Transverse colon (tissue), 4 donors: Measurements from ENCODE around the gene STK32B. TPM values are rescaled to one million over a fixed set of nuclear protein-coding genes. Genes with fewer than 3 reads are reported as not detected.

Experiments
- DNase-seq: peaks from one replicate; pipeline ENCODE4 v3.0.0-alpha.2; 2019
- H3K27ac ChIP-seq, 4 donors: fragments of 200-600 bp; sonication (generic); 2 replicates each; pipeline ENCODE4 v1.5.1; 2016 to 2018; ENCODE audit warnings: inconsistent platforms in 4 of 4
- H3K27me3 ChIP-seq: fragments of 200-600 bp; sonication (generic); 2 replicates; pipeline ENCODE4 v1.5.1; 2017; ENCODE audit warnings: inconsistent platforms
- H3K36me3 ChIP-seq, 4 donors: fragments of 200-600 bp; sonication (generic); 2 replicates each; pipeline ENCODE4 v1.5.1; 2017 to 2019; ENCODE audit warnings: inconsistent platforms in 4 of 4
- H3K4me1 ChIP-seq, 4 donors: fragments of 200-600 bp; sonication (generic); 2 replicates each; pipeline ENCODE4 v1.5.1; 2017 to 2020; ENCODE audit warnings: inconsistent platforms in 4 of 4
- H3K4me3 ChIP-seq, 4 donors: fragments of 200-600 bp; sonication (generic); 1 replicate in 1 of 4; 2 replicates in 3 of 4; pipeline versions ENCODE4 v1.5.1 to v1.6.1; 2017 to 2019; ENCODE audit warnings: inconsistent platforms in 4 of 4
- H3K9me3 ChIP-seq, 2 donors: fragments of 200-600 bp; sonication (generic); 2 replicates each; pipeline ENCODE4 v1.5.1; 2017 to 2019; ENCODE audit warnings: inconsistent platforms in 2 of 2
- CTCF ChIP-seq, 5 experiments: fragments of 200-600 bp in 3 of 5; fragments of 450-650 bp in 2 of 5; sonication (generic) in 3 of 5; IDR thresholded peaks; 1 replicate in 2 of 5; 2 replicates in 3 of 5; pipeline ENCODE4 v1.5.1; 2016 to 2017; ENCODE audit warnings: antibody characterized with exemption in 5 of 5, inconsistent platforms in 3 of 5, mild to moderate bottlenecking in 2 of 5, moderate library complexity in 1 of 5
- EP300 ChIP-seq: sonication (generic); formaldehyde crosslinking; IDR thresholded peaks from one replicate; pipeline ENCODE4 v1.6.1; 2017; ENCODE audit warnings: antibody characterized with exemption, low read depth
- POLR2A ChIP-seq: fragments of 450-650 bp; IDR thresholded peaks from one replicate; pipeline ENCODE4 v1.6.1; 2016; ENCODE audit warnings: antibody characterized with exemption, mild to moderate bottlenecking, moderate library complexity
- POLR2AphosphoS5 ChIP-seq, 3 donors: sonication (generic); formaldehyde crosslinking; IDR thresholded peaks; one replicate each; pipeline ENCODE4 v1.6.1; 2016; ENCODE audit warnings: antibody characterized with exemption in 3 of 3
- WGBS, 2 donors: methylation state at CpG; one replicate each; pipeline ENCODE4 v1.1.5; 2018; ENCODE audit warnings: low coverage in 1 of 2; 5-methylcytosine and 5-hydroxymethylcytosine counted together
- in situ Hi-C, 4 donors: fragments of 200-750 bp; cut with MboI; loops; one replicate each; pipeline versions ENCODE4 v1.15.0 to v1.15.1; 2017; ENCODE audit warnings: low sequenced_read_pairs in 3 of 4, low pct_ligation_motif_present in 1 of 4, low pct_unique_long_range_greater_than_20kb in 1 of 4
- intact Hi-C: fragments of 100-400 bp; cut with DNase I; formaldehyde crosslinking; loops from one replicate; pipeline ENCODE4 v1.15.1; 2023; ENCODE audit warnings: low total_unique reads
- total RNA-seq, 4 donors: library from RNA; depleted of rRNA; stranded (reverse); fragments of >200 nt; gene quantifications; one replicate each; pipeline ENCODE4 v1.1.0, GENCODE V29; 2016

STK32B gene
- total RNA-seq, 4 donors from 2014 or later, result 0.37 to 1.1 (median 0.64) TPM

- H3K36me3 ChIP-seq, result no peaks in the 10 kb centered on the region
- H3K4me3 ChIP-seq, result no peak overlapping the region
- H3K9me3 ChIP-seq, result no peaks in the 10 kb centered on the region
- DNase-seq, result no peak
- in situ Hi-C loops (no loop called here), intact Hi-C loops (no loop called here)
- WGBS, 2 donors, result 80 to 100% methylated on average over 2 to 4 of the region's 4 CpGs
- no peaks in the 10 kb centered on the region for H3K27me3 ChIP-seq
- TF ChIP-seq POLR2A (no peak), POLR2AphosphoS5 (IDR thresholded peaks at IDR 0.05) (no peak), EP300 (no peak), CTCF (IDR thresholded peaks at IDR 0.05) (no peak)
- no peak overlapping the region for H3K27ac ChIP-seq
- H3K4me1 ChIP-seq, result no peaks in the 10 kb centered on the region
These were observed 400.0 kb downstream of the STK32B start for GRCh38 chr4:5451243-5451642.

GRCh38 chr4:5452156-5452555 is 400.9 kb downstream of the STK32B start:
- intact Hi-C loops (no loop called here), in situ Hi-C loops (no loop called here)
- DNase-seq, result no peak
- TF ChIP-seq POLR2A (no peak), CTCF (IDR thresholded peaks at IDR 0.05) (no peak)
- Histone ChIP-seq H3K27ac (no peak overlapping the region), H3K4me1 (no peaks in the 10 kb centered on the region), H3K27me3 (no peaks in the 10 kb centered on the region), H3K4me3 (no peak overlapping the region), H3K9me3 (no peaks in the 10 kb centered on the region), H3K36me3 (no peaks in the 10 kb centered on the region)
- 79 to 86% methylated on average over 1 to 7 of the region's 7 CpGs for WGBS, 2 donors

DNA sequence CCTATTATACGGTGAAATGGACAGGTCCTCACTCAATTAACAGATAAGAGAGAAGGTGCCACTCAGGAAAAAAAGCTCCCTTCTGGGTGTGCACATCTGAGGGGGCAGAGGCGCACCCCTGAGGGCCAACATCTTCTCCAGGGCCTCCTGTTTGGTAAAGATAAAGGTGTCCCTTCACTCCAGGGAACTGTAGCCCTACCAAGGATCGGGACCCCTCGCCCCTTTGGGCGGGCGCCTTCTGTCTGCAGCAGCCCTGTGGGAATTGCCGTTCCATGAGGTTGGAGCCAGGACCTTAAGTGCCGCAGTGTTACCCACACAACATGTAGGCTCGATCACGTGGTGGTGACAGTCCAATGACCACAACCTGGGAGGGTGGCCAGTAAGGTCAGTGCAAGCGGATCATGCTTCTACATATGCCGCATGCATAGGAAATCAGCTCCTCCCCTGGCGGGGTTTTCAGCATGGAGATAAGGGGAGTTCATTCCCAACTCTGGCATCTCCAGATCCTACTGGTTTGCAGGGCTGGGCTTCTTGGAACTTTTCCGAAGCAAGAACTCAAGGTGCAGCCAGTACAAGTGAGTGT is 403.8 kb downstream of the STK32B start:
- intact Hi-C loops (no loop called here), in situ Hi-C loops (no loop called here)
- Histone ChIP-seq H3K4me1 (no peaks in the 10 kb centered on the region), H3K27me3 (no peaks in the 10 kb centered on the region), H3K9me3 (no peaks in the 10 kb centered on the region), H3K36me3 (no peaks in the 10 kb centered on the region), H3K27ac (no peak overlapping the region), H3K4me3 (no peak overlapping the region)
- TF ChIP-seq POLR2AphosphoS5 (IDR thresholded peaks at IDR 0.05) (no peak), EP300 (no peak), CTCF (IDR thresholded peaks at IDR 0.05) (no peak), POLR2A (no peak)
- 88 to 100% methylated on average over 1 to 14 of the region's 14 CpGs for WGBS, 2 donors
- no peak for DNase-seq

DNA sequence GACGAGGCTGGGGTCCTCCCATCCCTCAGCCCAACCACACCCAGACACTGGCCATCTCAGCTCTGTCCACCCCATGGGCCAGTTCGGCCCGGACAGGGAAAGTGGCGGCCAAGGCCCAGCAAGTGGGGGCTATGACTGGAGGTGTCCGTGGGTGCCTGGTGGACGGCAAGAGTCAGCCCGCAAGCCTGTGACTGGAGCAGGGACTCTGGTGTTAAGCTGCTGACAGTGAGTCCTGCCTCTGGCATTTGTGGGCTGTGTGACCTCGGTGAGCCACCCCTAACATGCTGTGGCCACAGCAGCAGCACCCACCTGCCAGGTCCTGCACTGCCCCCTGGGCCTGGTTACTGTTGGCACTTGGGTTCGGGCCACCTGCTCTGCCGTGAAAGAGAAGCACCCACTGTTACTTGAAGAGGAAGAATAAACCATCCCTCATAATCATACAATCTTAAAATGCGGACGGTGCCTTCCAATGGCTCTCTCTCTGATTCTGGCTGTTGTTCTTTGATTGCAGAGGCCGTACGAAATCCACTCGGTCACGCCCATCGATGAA is 405.1 kb downstream of the STK32B start:
- Histone ChIP-seq H3K36me3 (no peaks in the 10 kb centered on the region), H3K27ac (no peak overlapping the region), H3K27me3 (no peaks in the 10 kb centered on the region), H3K4me1 (no peaks in the 10 kb centered on the region), H3K4me3 (no peak overlapping the region), H3K9me3 (no peaks in the 10 kb centered on the region)
- in situ Hi-C loops (no loop called here), intact Hi-C loops (no loop called here)
- 91% methylated on average over 12 of the region's 17 CpGs; no CpG with 5 or more reads in 1 of the 2 donors for WGBS, 2 donors
- DNase-seq, result no peak
- TF ChIP-seq EP300 (no peak), POLR2AphosphoS5 (IDR thresholded peaks at IDR 0.05) (no peak), POLR2A (no peak), CTCF (IDR thresholded peaks at IDR 0.05) (no peak)
